22Rv1 (cell line): ENCODE results near the gene DCX.

Source experiments
- CTCF ChIP-seq: fragments of 450-650 bp; IDR thresholded peaks from 2 replicates; pipeline ENCODE4 v1.5.1; 2017; ENCODE audit warnings: mild to moderate bottlenecking
- ZFX ChIP-seq: fragments of 450-650 bp; IDR thresholded peaks from 2 replicates; pipeline ENCODE4 v1.6.1; 2017; ENCODE audit warnings: antibody characterized with exemption, borderline replicate concordance

- no peak for TF ChIP-seq CTCF
- no peak for TF ChIP-seq ZFX
Observed at GRCh38 chrX:111382277-111382676, 29.7 kb downstream of the DCX start.
